ENCODE results near the gene AGFG2. TPM values are rescaled to one million over a fixed set of nuclear protein-coding genes. Genes with fewer than 3 reads are reported as not detected.

AGFG2 gene
- total and polyA plus RNA-seq, 2 of the 13 experiments (the other 11 are each of a cell fraction or from before 2014, with no cell fraction given) = 125 to 132 TPM

DNA sequence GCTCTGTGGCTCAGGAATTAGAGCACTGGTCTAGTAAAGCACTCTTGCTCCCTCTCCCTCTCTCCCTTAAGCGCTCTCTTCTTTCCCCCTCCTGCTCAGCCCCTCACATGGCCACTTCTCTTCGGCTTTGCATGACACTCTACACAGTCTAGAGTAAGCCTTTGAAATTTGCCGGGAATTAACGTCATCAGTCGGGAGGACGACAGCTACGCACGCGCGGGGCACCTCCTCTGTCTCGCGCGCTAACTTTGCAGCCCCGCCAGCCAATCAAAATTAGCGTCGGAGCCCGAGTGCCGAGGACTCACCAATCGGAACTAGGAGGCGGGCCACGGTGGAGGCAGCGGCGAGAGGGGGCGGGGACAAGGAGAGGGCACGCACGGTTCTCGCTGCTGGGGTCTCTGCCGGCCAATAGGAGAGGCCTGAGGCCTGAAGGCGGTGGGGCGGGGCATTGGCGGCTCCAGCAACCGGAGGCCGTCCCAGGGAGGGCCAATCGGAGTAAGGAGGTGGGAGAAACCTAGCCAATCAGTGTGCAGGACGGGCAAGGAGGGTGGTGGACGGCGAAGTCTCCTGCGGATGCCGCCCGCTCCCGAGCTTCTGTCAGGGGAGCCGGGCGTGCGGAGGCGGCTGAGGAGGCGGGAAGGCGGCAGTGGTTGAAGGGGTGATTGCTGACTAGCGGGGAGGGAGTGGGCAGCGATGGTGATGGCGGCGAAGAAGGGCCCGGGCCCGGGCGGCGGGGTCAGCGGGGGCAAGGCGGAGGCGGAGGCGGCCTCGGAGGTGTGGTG lies at the start of gene AGFG2 (continued):
- TF ChIP-seq, protein P1, sequence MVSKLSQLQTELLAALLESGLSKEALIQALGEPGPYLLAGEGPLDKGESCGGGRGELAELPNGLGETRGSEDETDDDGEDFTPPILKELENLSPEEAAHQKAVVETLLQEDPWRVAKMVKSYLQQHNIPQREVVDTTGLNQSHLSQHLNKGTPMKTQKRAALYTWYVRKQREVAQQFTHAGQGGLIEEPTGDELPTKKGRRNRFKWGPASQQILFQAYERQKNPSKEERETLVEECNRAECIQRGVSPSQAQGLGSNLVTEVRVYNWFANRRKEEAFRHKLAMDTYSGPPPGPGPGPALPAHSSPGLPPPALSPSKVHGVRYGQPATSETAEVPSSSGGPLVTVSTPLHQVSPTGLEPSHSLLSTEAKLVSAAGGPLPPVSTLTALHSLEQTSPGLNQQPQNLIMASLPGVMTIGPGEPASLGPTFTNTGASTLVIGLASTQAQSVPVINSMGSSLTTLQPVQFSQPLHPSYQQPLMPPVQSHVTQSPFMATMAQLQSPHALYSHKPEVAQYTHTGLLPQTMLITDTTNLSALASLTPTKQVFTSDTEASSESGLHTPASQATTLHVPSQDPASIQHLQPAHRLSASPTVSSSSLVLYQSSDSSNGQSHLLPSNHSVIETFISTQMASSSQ (IDR thresholded peaks at IDR 0.05; ENCODE audit: low read depth) = peak; percentile 17; the same call in 1 of the 2 replicates
- TF ChIP-seq, protein P1 (CRISPR knock-in tag; IDR thresholded peaks at IDR 0.05; ENCODE audit: borderline replicate concordance) = 0 out of 2 replicates have a peak, but pooled peaks have one; percentile 21
- no peak; the same call in 1 of the 2 replicates for TF ChIP-seq ZNF7 (CRISPR knock-in tag; IDR thresholded peaks at IDR 0.05)
- TF ChIP-seq PHB2 (IDR thresholded peaks at IDR 0.05; ENCODE audit: partially characterized antibody) = no peak
- TF ChIP-seq PPARG (CRISPR knock-in tag; conservative IDR thresholded peaks at IDR 0.05) = 0 out of 2 replicates have a peak, but pooled peaks have one; percentile 44
- TF ChIP-seq SPEN (CRISPR knock-in tag; IDR thresholded peaks at IDR 0.05; ENCODE audit: low read depth) = no peak
- TF ChIP-seq TAF15 (IDR thresholded peaks at IDR 0.05; ENCODE audit: low read depth, low read length, poor library complexity, severe bottlenecking) = peak; percentile 80
- peak; percentile 66; the same call in 1 of the 2 replicates for TF ChIP-seq ZNF607 (CRISPR knock-in tag; IDR thresholded peaks at IDR 0.05; ENCODE audit: borderline replicate concordance)
- TF ChIP-seq, protein P2, sequence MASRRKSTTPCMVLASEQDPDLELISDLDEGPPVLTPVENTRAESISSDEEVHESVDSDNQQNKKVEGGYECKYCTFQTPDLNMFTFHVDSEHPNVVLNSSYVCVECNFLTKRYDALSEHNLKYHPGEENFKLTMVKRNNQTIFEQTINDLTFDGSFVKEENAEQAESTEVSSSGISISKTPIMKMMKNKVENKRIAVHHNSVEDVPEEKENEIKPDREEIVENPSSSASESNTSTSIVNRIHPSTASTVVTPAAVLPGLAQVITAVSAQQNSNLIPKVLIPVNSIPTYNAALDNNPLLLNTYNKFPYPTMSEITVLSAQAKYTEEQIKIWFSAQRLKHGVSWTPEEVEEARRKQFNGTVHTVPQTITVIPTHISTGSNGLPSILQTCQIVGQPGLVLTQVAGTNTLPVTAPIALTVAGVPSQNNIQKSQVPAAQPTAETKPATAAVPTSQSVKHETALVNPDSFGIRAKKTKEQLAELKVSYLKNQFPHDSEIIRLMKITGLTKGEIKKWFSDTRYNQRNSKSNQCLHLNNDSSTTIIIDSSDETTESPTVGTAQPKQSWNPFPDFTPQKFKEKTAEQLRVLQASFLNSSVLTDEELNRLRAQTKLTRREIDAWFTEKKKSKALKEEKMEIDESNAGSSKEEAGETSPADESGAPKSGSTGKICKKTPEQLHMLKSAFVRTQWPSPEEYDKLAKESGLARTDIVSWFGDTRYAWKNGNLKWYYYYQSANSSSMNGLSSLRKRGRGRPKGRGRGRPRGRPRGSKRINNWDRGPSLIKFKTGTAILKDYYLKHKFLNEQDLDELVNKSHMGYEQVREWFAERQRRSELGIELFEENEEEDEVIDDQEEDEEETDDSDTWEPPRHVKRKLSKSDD (CRISPR knock-in tag; IDR thresholded peaks at IDR 0.05; ENCODE audit: low read depth) = 0 out of 2 replicates have a peak, but pooled peaks have one; percentile 47
- peak; percentile 48; the same call in 1 of the 2 replicates for TF ChIP-seq KLF11 (CRISPR knock-in tag; IDR thresholded peaks at IDR 0.05)
- TF ChIP-seq NFE2L1 (CRISPR knock-in tag; IDR thresholded peaks at IDR 0.05; ENCODE audit: borderline replicate concordance) = 0 out of 2 replicates have a peak, but pooled peaks have one; percentile 38
- TF ChIP-seq ZSCAN12 (CRISPR knock-in tag; IDR thresholded peaks at IDR 0.05) = no peak
- TF ChIP-seq THRA (CRISPR knock-in tag; IDR thresholded peaks at IDR 0.05; ENCODE audit: borderline replicate concordance) = peak; percentile 7; the same call in 1 of the 2 replicates
- peak in 1 of 2 experiments; percentile 74; a peak in 2 of 4 replicates for TF ChIP-seq KLF16 (CRISPR knock-in tag; IDR thresholded peaks at IDR 0.05)
- TF ChIP-seq, protein P3, sequence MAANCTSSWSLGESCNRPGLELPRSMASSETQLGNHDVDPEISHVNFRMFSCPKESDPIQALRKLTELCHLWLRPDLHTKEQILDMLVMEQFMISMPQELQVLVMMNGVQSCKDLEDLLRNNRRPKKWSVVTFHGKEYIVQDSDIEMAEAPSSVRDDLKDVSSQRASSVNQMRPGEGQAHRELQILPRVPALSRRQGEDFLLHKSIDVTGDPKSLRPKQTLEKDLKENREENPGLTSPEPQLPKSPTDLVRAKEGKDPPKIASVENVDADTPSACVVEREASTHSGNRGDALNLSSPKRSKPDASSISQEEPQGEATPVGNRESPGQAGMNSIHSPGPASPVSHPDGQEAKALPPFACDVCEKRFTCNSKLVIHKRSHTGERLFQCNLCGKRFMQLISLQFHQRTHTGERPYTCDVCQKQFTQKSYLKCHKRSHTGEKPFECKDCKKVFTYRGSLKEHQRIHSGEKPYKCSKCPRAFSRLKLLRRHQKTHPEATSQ (CRISPR knock-in tag; IDR thresholded peaks at IDR 0.05; ENCODE audit: borderline replicate concordance) = peak; percentile 89; the same call in 1 of the 2 replicates
- TF ChIP-seq ZNF547 (CRISPR knock-in tag; IDR thresholded peaks at IDR 0.05) = peak; percentile 89
